NCI-H2196 (cell line): ENCODE data around the gene RFX1.
A peak's percentile ranks its signal among the peaks of the same experiment; 100 is the strongest.
"Not testable (repeated sequence)": the region's sequence is repeated elsewhere in the genome, so short reads cannot be mapped to it uniquely, and the experiment has no call there.

Experiments
- DNase-seq: peaks from one replicate; lab custom pipeline; 2025; ENCODE audit not compliant: unreplicated experiment; lab: John Stamatoyannopoulos, UW

RFX1 gene

GRCh38 chr19:13938301-13939064, 67.6 kb downstream of the RFX1 start, which contains the start of gene PODNL1:
Gene PODNL1 (minus strand): TSS chr19:13938417. CDS start chr19:13938181, 236 bp downstream.
- DNase-seq: no peak

GRCh38 chr19:13937479-13938300, 68.4 kb downstream of the RFX1 start:
- no peak for DNase-seq

GRCh38 chr19:13935765-13936510, 70.2 kb downstream of the RFX1 start:
- no peak for DNase-seq

- no peak for DNase-seq
Measured at GRCh38 chr19:13934785-13935109, 71.4 kb downstream of the RFX1 start.

GRCh38 chr19:13932911-13933393, 73.2 kb downstream of the RFX1 start:
- DNase-seq: no peak

GRCh38 chr19:13932149-13932637, 73.9 kb downstream of the RFX1 start:
- no peak for DNase-seq

GRCh38 chr19:13931391-13932148, 74.5 kb downstream of the RFX1 start:
- DNase-seq: no peak

GRCh38 chr19:13930402-13930801, 75.7 kb downstream of the RFX1 start:
- DNase-seq: no peak

- no peak for DNase-seq
Measured at GRCh38 chr19:13929956-13930355, 76.2 kb downstream of the RFX1 start.

- DNase-seq: no peak
Measured at GRCh38 chr19:13929340-13929739, 76.8 kb downstream of the RFX1 start.

GRCh38 chr19:13926715-13927114, 79.4 kb downstream of the RFX1 start:
- DNase-seq: no peak

- no peak for DNase-seq
Measured at GRCh38 chr19:13926010-13926409, 80.1 kb downstream of the RFX1 start.

GRCh38 chr19:13923194-13923987, 82.7 kb downstream of the RFX1 start:
- DNase-seq: no peak

- not testable (repeated sequence) for DNase-seq
Measured at GRCh38 chr19:13922118-13922517, 84.0 kb downstream of the RFX1 start.

GRCh38 chr19:13920940-13921747, 85.0 kb downstream of the RFX1 start:
- DNase-seq: peak; percentile 57

GRCh38 chr19:13920524-13920923, 85.6 kb downstream of the RFX1 start:
- DNase-seq: no peak

GRCh38 chr19:13918726-13919411, 87.3 kb downstream of the RFX1 start:
- no peak for DNase-seq

- no peak for DNase-seq
Measured at GRCh38 chr19:13917888-13918406, 88.2 kb downstream of the RFX1 start.
